ENCODE results near the gene HAND2.

HAND2 gene

GRCh38 chr4:173509036-173510001 is 20.7 kb downstream of the HAND2 start:
- no peak for TF ChIP-seq CTCF (IDR thresholded peaks at IDR 0.05; ENCODE audit: low read depth, low read length, missing control alignments)
- H3K4me3 ChIP-seq (ENCODE audit: low read depth, low read length) = peak overlapping the region; percentile 36
- DNase-seq (ENCODE audit: low read depth) = no peak
- in situ Hi-C loops (cut with HindIII; ENCODE audit: low sequenced_read_pairs) = no loop called here

- H3K4me3 ChIP-seq (ENCODE audit: low read depth, low read length) = no peak overlapping the region
- no peak for TF ChIP-seq CTCF (IDR thresholded peaks at IDR 0.05; ENCODE audit: low read depth, low read length, missing control alignments)
- DNase-seq (ENCODE audit: low read depth) = no peak
- in situ Hi-C loops (cut with HindIII; ENCODE audit: low sequenced_read_pairs) = no loop called here
Measured at GRCh38 chr4:173508386-173509035, 21.5 kb downstream of the HAND2 start.

- DNase-seq (ENCODE audit: low read depth) = no peak
- in situ Hi-C loops (cut with HindIII; ENCODE audit: low sequenced_read_pairs) = no loop called here
- no peak for TF ChIP-seq CTCF (IDR thresholded peaks at IDR 0.05; ENCODE audit: low read depth, low read length, missing control alignments)
- H3K4me3 ChIP-seq (ENCODE audit: low read depth, low read length) = no peak overlapping the region
Measured at GRCh38 chr4:173507471-173508385, 22.3 kb downstream of the HAND2 start.

GRCh38 chr4:173506597-173507211 is 23.3 kb downstream of the HAND2 start:
- no peak for DNase-seq (ENCODE audit: low read depth)
- H3K4me3 ChIP-seq (ENCODE audit: low read depth, low read length) = no peak overlapping the region
- in situ Hi-C loops (cut with HindIII; ENCODE audit: low sequenced_read_pairs) = no loop called here
- TF ChIP-seq CTCF (IDR thresholded peaks at IDR 0.05; ENCODE audit: low read depth, low read length, missing control alignments) = no peak

GRCh38 chr4:173505924-173506518 is 24.0 kb downstream of the HAND2 start:
- in situ Hi-C loops (cut with HindIII; ENCODE audit: low sequenced_read_pairs) = no loop called here
- H3K4me3 ChIP-seq (ENCODE audit: low read depth, low read length) = no peak overlapping the region
- DNase-seq (ENCODE audit: low read depth) = no peak
- TF ChIP-seq CTCF (IDR thresholded peaks at IDR 0.05; ENCODE audit: low read depth, low read length, missing control alignments) = peak; percentile 59
